K562 (cell line): ENCODE data around the gene WDR55. TPM values are rescaled to one million over a fixed set of nuclear protein-coding genes. Genes with fewer than 3 reads are reported as not detected.

ENCODE experiments used
- AFF1 ChIP-seq, 2 experiments: fragments of 450-650 bp; IDR thresholded peaks; 2 replicates each; pipeline ENCODE4 v1.6.1; 2018; ENCODE audit warnings: mild to moderate bottlenecking in 2 of 2, low read depth in 1 of 2; ENCODE audit not compliant: partially characterized antibody in 2 of 2
- CBX5 ChIP-seq: IDR thresholded peaks from 2 replicates; pipeline ENCODE4 v1.6.1; 2014; ENCODE audit warnings: low read depth, borderline replicate concordance
- CEBPZ ChIP-seq: fragments of 150-350 bp; IDR thresholded peaks from 2 replicates; pipeline ENCODE4 v1.6.1; 2014; ENCODE audit warnings: low read depth, mild to moderate bottlenecking, low read length, borderline replicate concordance
- CREB3 ChIP-seq: fragments of 450-650 bp; conservative IDR thresholded peaks from 2 replicates; pipeline ENCODE4 v1.6.1; 2016; ENCODE audit warnings: missing genetic modification characterization, low read depth, mild to moderate bottlenecking, missing compliant biosample characterization, moderate library complexity
- GATA2 ChIP-seq: sonication (generic); formaldehyde crosslinking; IDR thresholded peaks from 2 replicates; pipeline ENCODE4 v1.4.0; 2020; ENCODE audit warnings: mild to moderate bottlenecking, missing genetic modification reagents
- RFX1 ChIP-seq: fragments of 450-650 bp; IDR thresholded peaks from 2 replicates; pipeline ENCODE4 v1.6.1; 2016; ENCODE audit warnings: mild to moderate bottlenecking, moderate library complexity
- RFX5 ChIP-seq: IDR thresholded peaks from 2 replicates; pipeline ENCODE4 v1.6.1; 2011; ENCODE audit warnings: low read depth, mild to moderate bottlenecking, improper control_type of control experiment, low read length
- TFAP4 ChIP-seq: sonication (generic); formaldehyde crosslinking; IDR thresholded peaks from 2 replicates; pipeline ENCODE4 v1.8.0; 2022; ENCODE audit warnings: missing genetic modification reagents, mild to moderate bottlenecking, moderate library complexity, borderline replicate concordance
- polyA plus RNA-seq, 8 experiments: library from polyadenylated mRNA; depleted of rRNA in 4 of 8; stranded (reverse) in 5 of 8; unstranded in 3 of 8; fragments of >200 nt; fragmentation: Nextera tagmentation in 2 of 8; fragmentation: Illumina TruSeq in 1 of 8; extraction: Ambion mirVana in 2 of 8; extraction: Trizol in 1 of 8; gene quantifications; 2 replicates each; pipeline versions ENCODE4 v1.2.1 to v1.2.3, GENCODE V29; 2011 to 2014; ENCODE audit warnings: inconsistent platforms in 1 of 8, missing spikeins in 1 of 8
- total RNA-seq, 7 experiments: library from RNA; depleted of rRNA in 6 of 7; stranded (reverse); fragments of >200 nt in 6 of 7; fragmentation: Illumina TruSeq in 2 of 7; extraction: Trizol in 2 of 7; gene quantifications; 2 replicates each; pipeline versions ENCODE4 v1.2.1 to v1.2.3, GENCODE V29; 2011 to 2021; ENCODE audit warnings: low replicate concordance in 1 of 7

WDR55 gene
- total and polyA plus RNA-seq, 9 of the 15 experiments (the other 6 are each of a cell fraction or from before 2014, with no cell fraction given), result 5.2 to 45.0 (median 29.3) TPM

GRCh38 chr5:140700177-140701144, 35.8 kb downstream of the WDR55 start, which contains the start of gene ZMAT2 (continued):
- TF ChIP-seq AFF1 (IDR thresholded peaks at IDR 0.05; ENCODE audit: low read depth in 1 of 2, partially characterized antibody in 2 of 2), result peak in 1 of 2 experiments; percentile 35
- TF ChIP-seq TFAP4 (CRISPR knock-in tag), result peak; percentile 56; the same call in 1 of the 2 replicates
- TF ChIP-seq CREB3, result no peak
- no peak for TF ChIP-seq GATA2 (CRISPR knock-in tag)
- peak; percentile 95 for TF ChIP-seq RFX1
- TF ChIP-seq CBX5, result no peak
- TF ChIP-seq CEBPZ, result no peak
- no peak for TF ChIP-seq RFX5
